ENCODE results near the gene FAM72C. TPM values are rescaled to one million over a fixed set of nuclear protein-coding genes. Genes with fewer than 3 reads are reported as not detected.
"Not testable (repeated sequence)": the region's sequence is repeated elsewhere in the genome, so short reads cannot be mapped to it uniquely, and the experiment has no call there.

Gene FAM72C
- total and polyA plus RNA-seq, 2 donors (not counting 1 experiment from before 2014, with no cell fraction given), result 0.77 to 0.83 TPM

DNA sequence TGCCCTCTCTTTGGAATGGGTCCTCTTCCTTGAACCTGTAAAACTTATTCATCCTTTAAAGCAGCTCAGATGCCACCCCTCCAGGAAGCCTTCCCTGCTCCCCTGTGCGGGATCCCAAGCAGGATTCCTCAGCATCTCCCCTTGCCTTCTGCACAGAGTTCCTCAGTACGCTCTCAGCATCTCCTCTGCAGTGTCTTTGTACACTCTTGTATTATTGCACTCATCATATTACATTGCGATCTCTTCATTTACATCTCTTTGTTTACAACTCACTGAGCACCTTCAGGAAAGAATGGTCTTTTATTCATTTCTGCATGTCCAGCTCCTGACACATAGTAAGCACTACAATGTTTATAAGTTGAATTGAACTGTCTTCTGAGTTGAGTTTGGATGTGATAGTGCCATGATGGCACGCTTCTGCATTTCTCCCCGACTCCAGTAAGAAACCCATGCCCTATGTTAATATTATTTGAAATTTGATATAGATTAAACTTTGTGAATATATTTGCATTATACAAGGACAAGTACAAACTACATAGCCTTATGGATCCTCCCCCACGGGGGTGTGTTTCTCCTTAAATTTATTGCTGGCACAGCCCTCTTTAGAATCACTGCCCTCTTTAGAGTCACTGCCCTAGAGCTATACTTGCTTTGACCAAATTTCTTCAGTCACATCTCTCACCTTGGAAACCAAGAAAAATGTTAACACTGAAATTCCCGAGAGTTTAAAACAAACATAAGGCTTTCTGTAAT, 13.1 kb upstream of the FAM72C start:
- not testable (repeated sequence) for H3K4me1 ChIP-seq (ENCODE audit: control insufficient read depth, extremely low read depth, insufficient read depth, low read length); H3K27me3 ChIP-seq (ENCODE audit: control insufficient read depth, insufficient read depth, low read length); H3K36me3 ChIP-seq (ENCODE audit: control insufficient read depth, insufficient read depth, low read length); H3K9me3 ChIP-seq (ENCODE audit: control insufficient read depth, insufficient read depth, low read depth, low read length); H3K4me2 ChIP-seq (ENCODE audit: extremely low read depth, insufficient read depth, low read length); H3K9ac ChIP-seq (ENCODE audit: insufficient read depth, low read length); H3K4me3 ChIP-seq (replicated peaks in 1 of 4; ENCODE audit: control extremely low read depth in 1 of 4, insufficient read depth in 1 of 4, low read depth in 3 of 4, low read length in 4 of 4); H3K79me2 ChIP-seq (ENCODE audit: control insufficient read depth, insufficient read depth, low read length); H2AFZ ChIP-seq (ENCODE audit: low read length); H4K20me1 ChIP-seq (ENCODE audit: control insufficient read depth, extremely low read depth, insufficient read depth, low read length); H3K27ac ChIP-seq (ENCODE audit: insufficient read depth, low read length); DNase-seq (ENCODE audit: low read depth in 2 of 2)

DNA sequence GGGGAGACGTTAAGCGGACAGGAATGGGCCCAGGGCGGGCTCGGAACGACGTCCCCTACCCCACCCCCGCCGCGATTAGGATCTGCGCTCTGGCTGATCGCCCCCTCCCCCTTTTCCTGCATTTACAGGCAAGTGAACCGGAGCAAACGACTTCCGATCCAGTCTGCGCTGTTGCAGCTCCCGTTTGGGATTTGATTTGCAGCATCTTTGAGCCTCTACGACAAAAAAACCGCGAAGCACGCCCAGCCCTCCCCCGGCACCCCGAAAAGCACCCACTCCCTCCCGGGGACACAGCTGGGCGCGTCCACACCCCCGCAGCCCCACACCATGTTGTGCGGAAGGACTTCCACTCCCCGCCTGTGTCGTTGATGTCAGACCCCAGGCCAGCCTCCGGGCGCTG, 2.6 kb upstream of the FAM72C start:
- H3K27me3 ChIP-seq (ENCODE audit: control insufficient read depth, insufficient read depth, low read length); H3K9ac ChIP-seq (ENCODE audit: insufficient read depth, low read length); H3K4me2 ChIP-seq (ENCODE audit: extremely low read depth, insufficient read depth, low read length); H2AFZ ChIP-seq (ENCODE audit: low read length); H3K27ac ChIP-seq (ENCODE audit: insufficient read depth, low read length); H3K9me3 ChIP-seq (ENCODE audit: control insufficient read depth, insufficient read depth, low read depth, low read length); H3K79me2 ChIP-seq (ENCODE audit: control insufficient read depth, insufficient read depth, low read length); H3K36me3 ChIP-seq (ENCODE audit: control insufficient read depth, insufficient read depth, low read length); H3K4me1 ChIP-seq (ENCODE audit: control insufficient read depth, extremely low read depth, insufficient read depth, low read length); H4K20me1 ChIP-seq (ENCODE audit: control insufficient read depth, extremely low read depth, insufficient read depth, low read length): not testable (repeated sequence)
- DNase-seq (ENCODE audit: low read depth in 2 of 2), result peak in 1 of 2 donors; percentile 0
- H3K4me3 ChIP-seq (replicated peaks in 1 of 4; ENCODE audit: control extremely low read depth in 1 of 4, insufficient read depth in 1 of 4, low read depth in 3 of 4, low read length in 4 of 4), result peak overlapping the region in 2 of 4 experiments; percentile 19 to 40

DNA sequence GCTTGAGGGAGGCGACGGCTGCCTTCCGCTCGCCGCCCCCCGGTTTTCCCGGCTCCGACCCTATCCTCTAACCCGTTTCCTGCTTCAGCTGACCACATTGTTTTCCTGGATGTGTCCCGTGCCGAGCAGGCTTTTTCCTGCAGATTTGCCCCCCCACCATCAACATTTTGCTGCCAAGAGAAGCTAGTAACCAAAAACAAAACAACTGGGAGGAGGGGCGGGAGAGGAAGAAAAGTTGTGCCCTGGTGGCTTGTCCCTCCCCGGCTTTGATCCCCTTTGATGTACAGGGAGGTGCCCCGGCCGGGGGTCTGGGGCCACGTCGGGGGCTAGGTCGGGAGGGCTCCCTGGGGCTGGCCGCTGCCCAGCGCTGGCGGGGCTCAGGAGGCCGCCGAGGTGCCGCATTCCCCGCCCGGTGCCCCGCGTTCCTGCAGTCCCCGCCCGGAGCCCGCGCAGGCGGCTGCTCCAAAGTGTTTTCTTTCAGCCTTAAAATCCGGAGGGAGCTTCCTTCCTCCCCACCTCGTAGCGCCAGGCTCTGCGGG, 2.2 kb upstream of the FAM72C start:
- H3K36me3 ChIP-seq (ENCODE audit: control insufficient read depth, insufficient read depth, low read length); H3K9ac ChIP-seq (ENCODE audit: insufficient read depth, low read length); H4K20me1 ChIP-seq (ENCODE audit: control insufficient read depth, extremely low read depth, insufficient read depth, low read length); H3K27ac ChIP-seq (ENCODE audit: insufficient read depth, low read length); DNase-seq (ENCODE audit: low read depth in 2 of 2); H3K79me2 ChIP-seq (ENCODE audit: control insufficient read depth, insufficient read depth, low read length); H3K9me3 ChIP-seq (ENCODE audit: control insufficient read depth, insufficient read depth, low read depth, low read length); H3K4me2 ChIP-seq (ENCODE audit: extremely low read depth, insufficient read depth, low read length); H3K27me3 ChIP-seq (ENCODE audit: control insufficient read depth, insufficient read depth, low read length); H3K4me1 ChIP-seq (ENCODE audit: control insufficient read depth, extremely low read depth, insufficient read depth, low read length); H2AFZ ChIP-seq (ENCODE audit: low read length): not testable (repeated sequence)
- peak overlapping the region in 2 of 4 experiments; percentile 34 to 52 for H3K4me3 ChIP-seq (replicated peaks in 1 of 4; ENCODE audit: control extremely low read depth in 1 of 4, insufficient read depth in 1 of 4, low read depth in 3 of 4, low read length in 4 of 4)

DNA sequence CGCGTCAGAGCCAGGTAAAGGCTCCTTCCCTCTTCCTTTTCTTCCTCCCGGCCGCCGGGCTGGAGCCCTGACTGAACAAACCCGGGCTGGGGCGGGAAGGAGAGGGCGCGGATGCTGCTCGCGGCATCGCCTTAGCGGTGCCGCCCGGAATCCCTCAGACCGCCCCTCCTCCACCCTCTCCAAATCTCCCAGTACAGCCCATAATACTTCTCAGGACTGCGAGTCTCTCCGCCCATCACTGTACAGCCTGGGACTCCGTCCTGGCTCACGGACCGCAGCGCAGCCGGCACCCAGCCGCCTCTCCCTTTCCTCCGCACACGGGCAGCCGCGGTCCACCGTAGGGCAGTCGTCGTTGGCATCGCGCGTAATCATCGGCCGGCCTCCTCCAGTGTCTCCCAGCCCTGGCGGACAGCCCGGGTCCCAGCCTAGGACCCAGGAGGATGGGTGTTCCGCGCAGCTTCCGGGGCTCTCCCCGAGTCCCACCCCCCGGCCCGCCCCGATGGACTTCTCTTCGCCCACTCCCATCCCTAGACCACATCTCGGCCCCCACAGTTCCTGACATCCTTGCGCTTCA, 1.1 kb upstream of the FAM72C start:
- H3K9ac ChIP-seq (ENCODE audit: insufficient read depth, low read length); H2AFZ ChIP-seq (ENCODE audit: low read length); H3K79me2 ChIP-seq (ENCODE audit: control insufficient read depth, insufficient read depth, low read length); H3K27ac ChIP-seq (ENCODE audit: insufficient read depth, low read length); H3K4me1 ChIP-seq (ENCODE audit: control insufficient read depth, extremely low read depth, insufficient read depth, low read length); H3K27me3 ChIP-seq (ENCODE audit: control insufficient read depth, insufficient read depth, low read length); DNase-seq (ENCODE audit: low read depth in 2 of 2); H3K4me2 ChIP-seq (ENCODE audit: extremely low read depth, insufficient read depth, low read length); H3K4me3 ChIP-seq (replicated peaks in 1 of 4; ENCODE audit: control extremely low read depth in 1 of 4, insufficient read depth in 1 of 4, low read depth in 3 of 4, low read length in 4 of 4); H3K36me3 ChIP-seq (ENCODE audit: control insufficient read depth, insufficient read depth, low read length); H3K9me3 ChIP-seq (ENCODE audit: control insufficient read depth, insufficient read depth, low read depth, low read length); H4K20me1 ChIP-seq (ENCODE audit: control insufficient read depth, extremely low read depth, insufficient read depth, low read length): not testable (repeated sequence)

DNA sequence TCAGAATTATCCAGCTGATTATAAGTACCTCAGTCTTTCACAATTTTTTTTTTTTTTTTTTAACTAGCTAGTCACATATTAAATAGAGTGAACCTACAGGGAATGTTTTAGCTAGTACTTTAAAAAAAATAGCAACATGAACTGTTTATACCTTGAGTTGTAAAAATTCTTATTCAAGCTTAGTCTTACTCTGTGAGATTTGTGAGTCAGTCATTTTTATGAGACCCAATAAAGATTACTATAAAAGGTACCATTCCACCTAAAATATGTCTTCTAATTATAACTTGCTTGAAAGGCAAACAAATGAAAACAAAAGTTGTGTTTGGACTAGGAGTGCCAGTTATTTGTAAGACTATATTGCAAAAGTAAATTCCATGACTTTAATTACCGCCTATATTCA, 5.9 kb downstream of the FAM72C start:
- H3K79me2 ChIP-seq (ENCODE audit: control insufficient read depth, insufficient read depth, low read length); H3K4me2 ChIP-seq (ENCODE audit: extremely low read depth, insufficient read depth, low read length); H4K20me1 ChIP-seq (ENCODE audit: control insufficient read depth, extremely low read depth, insufficient read depth, low read length); H3K27ac ChIP-seq (ENCODE audit: insufficient read depth, low read length); H3K9ac ChIP-seq (ENCODE audit: insufficient read depth, low read length); H3K4me3 ChIP-seq (replicated peaks in 1 of 4; ENCODE audit: control extremely low read depth in 1 of 4, insufficient read depth in 1 of 4, low read depth in 3 of 4, low read length in 4 of 4); H3K9me3 ChIP-seq (ENCODE audit: control insufficient read depth, insufficient read depth, low read depth, low read length); H2AFZ ChIP-seq (ENCODE audit: low read length); H3K36me3 ChIP-seq (ENCODE audit: control insufficient read depth, insufficient read depth, low read length); DNase-seq (ENCODE audit: low read depth in 2 of 2); H3K27me3 ChIP-seq (ENCODE audit: control insufficient read depth, insufficient read depth, low read length); H3K4me1 ChIP-seq (ENCODE audit: control insufficient read depth, extremely low read depth, insufficient read depth, low read length): not testable (repeated sequence)

DNA sequence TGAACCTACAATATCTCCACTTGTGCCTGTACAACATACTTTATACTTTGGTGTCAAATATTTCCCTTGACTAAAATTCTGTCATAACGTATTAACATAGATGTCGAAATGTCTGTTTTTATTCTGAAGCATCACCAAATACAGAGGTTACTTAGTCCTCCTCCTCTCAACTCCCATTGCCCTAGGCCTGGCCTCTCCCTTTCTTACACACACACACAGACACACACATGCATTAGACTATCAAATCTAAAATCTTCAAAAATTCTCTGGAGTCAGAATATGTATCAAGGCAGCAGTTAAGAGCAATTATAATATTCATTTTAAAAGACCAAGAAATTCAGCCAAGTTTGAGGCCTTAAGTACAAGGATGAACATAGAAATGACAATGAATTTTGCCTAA, 7.5 kb downstream of the FAM72C start:
- not testable (repeated sequence) for H3K9me3 ChIP-seq (ENCODE audit: control insufficient read depth, insufficient read depth, low read depth, low read length); H3K4me3 ChIP-seq (replicated peaks in 1 of 4; ENCODE audit: control extremely low read depth in 1 of 4, insufficient read depth in 1 of 4, low read depth in 3 of 4, low read length in 4 of 4); DNase-seq (ENCODE audit: low read depth in 2 of 2); H3K4me2 ChIP-seq (ENCODE audit: extremely low read depth, insufficient read depth, low read length); H4K20me1 ChIP-seq (ENCODE audit: control insufficient read depth, extremely low read depth, insufficient read depth, low read length); H2AFZ ChIP-seq (ENCODE audit: low read length); H3K9ac ChIP-seq (ENCODE audit: insufficient read depth, low read length); H3K27me3 ChIP-seq (ENCODE audit: control insufficient read depth, insufficient read depth, low read length); H3K4me1 ChIP-seq (ENCODE audit: control insufficient read depth, extremely low read depth, insufficient read depth, low read length); H3K27ac ChIP-seq (ENCODE audit: insufficient read depth, low read length); H3K79me2 ChIP-seq (ENCODE audit: control insufficient read depth, insufficient read depth, low read length); H3K36me3 ChIP-seq (ENCODE audit: control insufficient read depth, insufficient read depth, low read length)
